ENCODE data around the gene MYO1E. TPM values are rescaled to one million over a fixed set of nuclear protein-coding genes. Genes with fewer than 3 reads are reported as not detected.

Gene MYO1E
- total and polyA plus RNA-seq, 2 of the 4 experiments (the other 2 are of a cell fraction) = 13.4 to 37.3 TPM

DNA sequence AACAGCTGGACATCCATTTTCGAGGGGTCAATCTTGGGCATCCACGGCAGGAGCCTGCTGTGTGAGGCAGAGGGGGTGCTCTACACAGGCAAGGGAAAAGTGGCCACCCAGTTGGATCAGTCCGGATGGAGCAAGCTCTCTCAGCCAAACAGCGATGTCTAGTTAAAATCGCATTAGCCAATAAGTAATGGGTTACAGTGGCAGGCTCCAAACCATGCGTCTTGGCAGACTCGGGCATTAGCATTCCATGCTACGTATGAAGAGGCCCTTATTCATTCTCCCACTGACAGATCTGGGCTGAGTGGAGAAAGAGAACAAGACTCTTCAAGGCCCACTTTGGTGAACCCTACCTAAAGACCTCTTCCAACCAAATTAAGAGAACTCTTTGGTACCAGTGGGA is 218.4 kb downstream of the MYO1E start:
- dilution Hi-C loops (cut with HindIII; ENCODE audit: low sequenced_read_pairs, unreplicated experiment) = no loop called here
- CTCF ChIA-PET = no interaction called here
- H2BK120ac ChIP-seq (ENCODE audit: low read depth, low read length) = no peak overlapping the region
- H2AFZ ChIP-seq (replicated peaks; ENCODE audit: low read length, poor library complexity) = no peak overlapping the region
- in situ Hi-C loops (cut with MboI; ENCODE audit: low sequenced_read_pairs) = loop anchor here (5.0 kb wide), 1 partner anchor 338 kb away; no protein-coding TSS in a partner anchor
- ATAC-seq (ENCODE audit: low read depth) (no peak), DNase-seq (no peak)
- no peak overlapping the region for H3K23ac ChIP-seq (ENCODE audit: low read depth, low read length)
- H2BK20ac ChIP-seq (ENCODE audit: low read depth, low read length) = no peak overlapping the region
- no peak overlapping the region for H3K56ac ChIP-seq (ENCODE audit: extremely low read depth, insufficient read depth, low read length)
- H4K8ac ChIP-seq (ENCODE audit: low read depth in 2 of 2, low read length in 2 of 2) = no peak overlapping the region
- H3K9ac ChIP-seq (ENCODE audit: low read depth, low read length) = no peak overlapping the region
- peaks cover 0 to 5% of the 10 kb centered on the region in 2 experiments; a peak in 2 of 4 replicates for H3K79me1 ChIP-seq (ENCODE audit: low read depth in 1 of 2, low read length in 2 of 2)
- H3K27ac ChIP-seq (ENCODE audit: insufficient read depth, low read length) = no peak overlapping the region
- no peak overlapping the region for H2BK5ac ChIP-seq (ENCODE audit: low read depth, low read length, poor library complexity, severe bottlenecking)
- H3K4me2 ChIP-seq (ENCODE audit: low read depth, low read length) = no peak overlapping the region
- H3K4me1 ChIP-seq (ENCODE audit: control insufficient read depth, insufficient read depth, low read length) = 0 out of 2 replicates have a peak, but pooled peaks cover 2% of the 10 kb centered on the region
- no peaks in the 10 kb centered on the region for H3K27me3 ChIP-seq (ENCODE audit: control insufficient read depth, insufficient read depth, low read length)
- no TSS peak for BruUV-seq (replicated peaks)
- POLR2A ChIA-PET (ENCODE audit: unreplicated experiment) = no interaction called here
- H3K9me1 ChIP-seq (ENCODE audit: insufficient read depth, low read length) = peaks cover 5% of the 10 kb centered on the region; the same call in 1 of the 2 replicates
- peaks cover 34% of the 10 kb centered on the region for H3K36me3 ChIP-seq (ENCODE audit: control insufficient read depth, insufficient read depth, low read length)
- TF ChIP-seq RCOR1 (IDR thresholded peaks at IDR 0.05; ENCODE audit: insufficient replicate concordance, low read length) = no peak
- TF ChIP-seq MAZ (IDR thresholded peaks at IDR 0.05; ENCODE audit: borderline replicate concordance, low read depth, low read length) = no peak
- TF ChIP-seq CEBPB (IDR thresholded peaks at IDR 0.05; ENCODE audit: low read depth, low read length) = no peak
- no peak for TF ChIP-seq RFX5 (IDR thresholded peaks at IDR 0.05; ENCODE audit: low read depth, low read length)
- no peak for TF ChIP-seq SMC3 (IDR thresholded peaks at IDR 0.05; ENCODE audit: low read depth, low read length)
- TF ChIP-seq FOS (IDR thresholded peaks at IDR 0.05; ENCODE audit: low read depth, low read length) = no peak
- no peak for TF ChIP-seq CHD1 (IDR thresholded peaks at IDR 0.05; ENCODE audit: low read depth, low read length)
- TF ChIP-seq, protein P1, sequence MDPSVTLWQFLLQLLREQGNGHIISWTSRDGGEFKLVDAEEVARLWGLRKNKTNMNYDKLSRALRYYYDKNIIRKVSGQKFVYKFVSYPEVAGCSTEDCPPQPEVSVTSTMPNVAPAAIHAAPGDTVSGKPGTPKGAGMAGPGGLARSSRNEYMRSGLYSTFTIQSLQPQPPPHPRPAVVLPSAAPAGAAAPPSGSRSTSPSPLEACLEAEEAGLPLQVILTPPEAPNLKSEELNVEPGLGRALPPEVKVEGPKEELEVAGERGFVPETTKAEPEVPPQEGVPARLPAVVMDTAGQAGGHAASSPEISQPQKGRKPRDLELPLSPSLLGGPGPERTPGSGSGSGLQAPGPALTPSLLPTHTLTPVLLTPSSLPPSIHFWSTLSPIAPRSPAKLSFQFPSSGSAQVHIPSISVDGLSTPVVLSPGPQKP (IDR thresholded peaks at IDR 0.05; ENCODE audit: borderline replicate concordance, low read depth, low read length) = no peak
- no peak for TF ChIP-seq RAD21 (IDR thresholded peaks at IDR 0.05; ENCODE audit: low read length)
- TF ChIP-seq, protein P2, sequence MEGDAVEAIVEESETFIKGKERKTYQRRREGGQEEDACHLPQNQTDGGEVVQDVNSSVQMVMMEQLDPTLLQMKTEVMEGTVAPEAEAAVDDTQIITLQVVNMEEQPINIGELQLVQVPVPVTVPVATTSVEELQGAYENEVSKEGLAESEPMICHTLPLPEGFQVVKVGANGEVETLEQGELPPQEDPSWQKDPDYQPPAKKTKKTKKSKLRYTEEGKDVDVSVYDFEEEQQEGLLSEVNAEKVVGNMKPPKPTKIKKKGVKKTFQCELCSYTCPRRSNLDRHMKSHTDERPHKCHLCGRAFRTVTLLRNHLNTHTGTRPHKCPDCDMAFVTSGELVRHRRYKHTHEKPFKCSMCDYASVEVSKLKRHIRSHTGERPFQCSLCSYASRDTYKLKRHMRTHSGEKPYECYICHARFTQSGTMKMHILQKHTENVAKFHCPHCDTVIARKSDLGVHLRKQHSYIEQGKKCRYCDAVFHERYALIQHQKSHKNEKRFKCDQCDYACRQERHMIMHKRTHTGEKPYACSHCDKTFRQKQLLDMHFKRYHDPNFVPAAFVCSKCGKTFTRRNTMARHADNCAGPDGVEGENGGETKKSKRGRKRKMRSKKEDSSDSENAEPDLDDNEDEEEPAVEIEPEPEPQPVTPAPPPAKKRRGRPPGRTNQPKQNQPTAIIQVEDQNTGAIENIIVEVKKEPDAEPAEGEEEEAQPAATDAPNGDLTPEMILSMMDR (conservative IDR thresholded peaks at IDR 0.05; ENCODE audit: low read depth, low read length) = no peak
- TF ChIP-seq, protein P3, sequence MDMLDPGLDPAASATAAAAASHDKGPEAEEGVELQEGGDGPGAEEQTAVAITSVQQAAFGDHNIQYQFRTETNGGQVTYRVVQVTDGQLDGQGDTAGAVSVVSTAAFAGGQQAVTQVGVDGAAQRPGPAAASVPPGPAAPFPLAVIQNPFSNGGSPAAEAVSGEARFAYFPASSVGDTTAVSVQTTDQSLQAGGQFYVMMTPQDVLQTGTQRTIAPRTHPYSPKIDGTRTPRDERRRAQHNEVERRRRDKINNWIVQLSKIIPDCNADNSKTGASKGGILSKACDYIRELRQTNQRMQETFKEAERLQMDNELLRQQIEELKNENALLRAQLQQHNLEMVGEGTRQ (IDR thresholded peaks at IDR 0.05; ENCODE audit: low read depth, low read length) = no peak
- TF ChIP-seq MAFK (IDR thresholded peaks at IDR 0.05; ENCODE audit: low read depth, low read length) = no peak
- no peak for TF ChIP-seq POLR2A (IDR thresholded peaks at IDR 0.05; ENCODE audit: low read depth, low read length)
- TF ChIP-seq MXI1 (IDR thresholded peaks at IDR 0.05; ENCODE audit: borderline replicate concordance, low read depth, low read length) = no peak
- TF ChIP-seq NFE2L2 (IDR thresholded peaks at IDR 0.05; ENCODE audit: low read depth, low read length) = no peak
- no peak for TF ChIP-seq BHLHE40 (IDR thresholded peaks at IDR 0.05; ENCODE audit: low read depth, low read length)
- no peak overlapping the region for H3K18ac ChIP-seq (ENCODE audit: low read depth, low read length)
- no peak overlapping the region for H2AK9ac ChIP-seq (replicated peaks; ENCODE audit: low read depth, low read length, poor library complexity)
- intact Hi-C loops (cut with micrococcal nuclease) = no loop called here
- no peak overlapping the region for H2AK5ac ChIP-seq (ENCODE audit: low read depth, low read length)
- no peak overlapping the region for H4K91ac ChIP-seq (ENCODE audit: insufficient read depth, low read depth, low read length)
- H3K14ac ChIP-seq (replicated peaks; ENCODE audit: low read depth, low read length) = no peak overlapping the region
- H3K4me3 ChIP-seq (ENCODE audit: insufficient read depth, low read depth, low read length) = no peak overlapping the region
- no peaks in the 10 kb centered on the region for H4K20me1 ChIP-seq (ENCODE audit: insufficient read depth, low read length)
- no peak overlapping the region for H2BK15ac ChIP-seq (ENCODE audit: low read depth, low read length)
- no peak overlapping the region for H3K4ac ChIP-seq (ENCODE audit: low read depth, low read length)
- no peaks in the 10 kb centered on the region for H3K9me3 ChIP-seq (ENCODE audit: control insufficient read depth, insufficient read depth, low read length)
- no peak overlapping the region for H4K5ac ChIP-seq (ENCODE audit: low read depth, low read length)
- 88% methylated on average over 4 of the region's 8 CpGs; no CpG with 5 or more reads in 1 of the 2 experiments for WGBS, 2 experiments (ENCODE audit: extremely low coverage in 2 of 2, insufficient read length in 1 of 2)

Measured in IMR-90 (cell line).